ENCODE results near the gene HCK. TPM values are rescaled to one million over a fixed set of nuclear protein-coding genes. Genes with fewer than 3 reads are reported as not detected.
A peak's percentile ranks its signal among the peaks of the same experiment; 100 is the strongest.
"Not testable (repeated sequence)": the region's sequence is repeated elsewhere in the genome, so short reads cannot be mapped to it uniquely, and the experiment has no call there.

HCK gene
- total RNA-seq, 4 donors from 2014 or later, result 1.4 to 4.7 (median 4.2) TPM

DNA sequence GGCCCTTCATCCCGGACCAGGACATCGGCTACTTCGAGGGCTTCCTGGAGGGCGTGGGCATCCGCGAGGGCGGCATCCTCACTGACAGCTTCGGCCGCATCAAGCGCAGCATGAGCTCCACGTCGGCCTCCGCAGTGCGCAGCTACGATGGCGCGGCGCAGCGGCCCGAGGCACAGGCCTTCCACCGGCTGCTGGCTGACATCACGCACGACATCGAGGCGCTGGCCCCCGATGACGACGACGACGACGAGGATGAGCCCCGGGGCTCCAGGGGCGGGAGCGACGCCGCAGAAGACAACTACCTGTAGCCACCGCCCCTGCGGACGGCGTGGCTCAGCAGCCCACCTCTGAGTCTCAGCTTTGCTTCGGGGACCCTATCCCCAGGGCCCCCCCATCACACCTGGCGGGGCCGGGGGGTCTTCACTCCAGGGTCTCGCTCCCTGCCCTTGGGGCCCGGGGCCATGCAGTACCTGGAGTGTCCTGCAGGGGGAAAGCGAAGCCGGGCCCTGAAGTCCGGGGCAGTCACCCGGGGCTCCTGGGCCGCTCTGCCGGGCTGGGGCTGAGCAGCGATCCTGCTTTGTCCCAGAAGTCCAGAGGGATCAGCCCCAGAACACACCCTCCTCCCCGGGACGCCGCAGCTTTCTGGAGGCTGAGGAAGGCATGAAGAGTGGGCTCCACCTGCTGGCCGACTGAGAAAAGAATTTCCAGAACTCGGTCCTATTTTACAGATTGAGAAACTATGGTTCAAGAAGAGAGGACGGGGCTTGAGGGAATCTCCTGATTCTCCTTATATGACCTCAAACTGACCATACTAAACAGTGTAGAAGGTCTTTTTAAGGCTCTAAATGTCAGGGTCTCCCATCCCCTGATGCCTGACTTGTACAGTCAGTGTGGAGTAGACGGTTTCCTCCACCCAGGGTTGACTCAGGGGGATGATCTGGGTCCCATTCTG, 20.8 kb upstream of the HCK start:
- Histone ChIP-seq H3K36me3 (no peaks in the 10 kb centered on the region), H3K9me3 (no peaks in the 10 kb centered on the region), H3K27ac (no peak overlapping the region), H3K4me1 (peaks cover 0 to 3% of the 10 kb centered on the region in 2 donors), H3K4me3 (peak overlapping the region; percentile 25 to 43 (median 35)), H3K27me3 (peaks cover 8 to 12% (median 12%) of the 10 kb centered on the region in 3 donors)
- DNase-seq (peak; percentile 40 to 56), ATAC-seq (peak; percentile 71 to 80)
- intact Hi-C loops (cut with DNase I; ENCODE audit: low total_unique reads) (loop anchor here (1.0 to 5.0 kb wide), 4 partner anchors 61 to 207 kb away; partner anchors contain the start of gene PDRG1), in situ Hi-C loops (cut with MboI; ENCODE audit: low sequenced_read_pairs in 4 of 4) (loop anchor here in 2 of 4 donors (10.0 kb wide), 2 partner anchors 176 to 206 kb away; no protein-coding TSS in a partner anchor)
- TF ChIP-seq, protein P1, sequence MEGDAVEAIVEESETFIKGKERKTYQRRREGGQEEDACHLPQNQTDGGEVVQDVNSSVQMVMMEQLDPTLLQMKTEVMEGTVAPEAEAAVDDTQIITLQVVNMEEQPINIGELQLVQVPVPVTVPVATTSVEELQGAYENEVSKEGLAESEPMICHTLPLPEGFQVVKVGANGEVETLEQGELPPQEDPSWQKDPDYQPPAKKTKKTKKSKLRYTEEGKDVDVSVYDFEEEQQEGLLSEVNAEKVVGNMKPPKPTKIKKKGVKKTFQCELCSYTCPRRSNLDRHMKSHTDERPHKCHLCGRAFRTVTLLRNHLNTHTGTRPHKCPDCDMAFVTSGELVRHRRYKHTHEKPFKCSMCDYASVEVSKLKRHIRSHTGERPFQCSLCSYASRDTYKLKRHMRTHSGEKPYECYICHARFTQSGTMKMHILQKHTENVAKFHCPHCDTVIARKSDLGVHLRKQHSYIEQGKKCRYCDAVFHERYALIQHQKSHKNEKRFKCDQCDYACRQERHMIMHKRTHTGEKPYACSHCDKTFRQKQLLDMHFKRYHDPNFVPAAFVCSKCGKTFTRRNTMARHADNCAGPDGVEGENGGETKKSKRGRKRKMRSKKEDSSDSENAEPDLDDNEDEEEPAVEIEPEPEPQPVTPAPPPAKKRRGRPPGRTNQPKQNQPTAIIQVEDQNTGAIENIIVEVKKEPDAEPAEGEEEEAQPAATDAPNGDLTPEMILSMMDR (IDR thresholded peaks at IDR 0.05 in 4 of 5, conservative IDR thresholded peaks at IDR 0.05 in 1 of 5), result peak; percentile 79 to 89 (median 88)
- TF ChIP-seq POLR2A (IDR thresholded peaks at IDR 0.05), result no peak

DNA sequence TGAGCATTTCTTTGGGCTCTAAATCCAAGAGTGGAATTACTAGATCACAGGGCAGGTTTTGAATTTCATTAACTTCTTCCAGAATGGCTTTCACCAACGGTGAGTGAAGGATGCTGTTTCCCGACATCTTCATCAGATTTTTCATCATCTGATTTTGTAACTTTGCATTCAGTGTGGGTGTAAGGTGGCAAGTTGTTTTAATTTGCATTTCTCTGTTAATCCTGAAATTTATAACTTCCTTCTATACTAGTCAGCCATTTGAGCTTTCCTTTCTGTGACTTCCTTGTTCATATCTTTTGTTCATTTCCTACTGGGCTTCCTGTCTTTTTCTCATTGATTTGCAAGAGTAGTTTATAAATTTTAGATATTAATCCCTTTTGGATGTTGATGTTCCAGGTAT, 18.7 kb upstream of the HCK start:
- no peaks in the 10 kb centered on the region for H3K36me3 ChIP-seq
- H3K9me3 ChIP-seq, result no peaks in the 10 kb centered on the region
- H3K27me3 ChIP-seq, result peaks cover 12 to 18% (median 16%) of the 10 kb centered on the region in 3 donors
- no peak for ATAC-seq
- no peak overlapping the region for H3K27ac ChIP-seq
- intact Hi-C loops (cut with DNase I; ENCODE audit: low total_unique reads), result loop anchor here (5.0 kb wide), 2 partner anchors 59 to 181 kb away; no protein-coding TSS in a partner anchor
- H3K4me3 ChIP-seq, result no peak overlapping the region
- no peak for DNase-seq
- H3K4me1 ChIP-seq, result peaks cover 0 to 3% of the 10 kb centered on the region in 2 donors
- in situ Hi-C loops (cut with MboI; ENCODE audit: low sequenced_read_pairs in 4 of 4), result loop anchor here in 2 of 4 donors (10.0 kb wide), 2 partner anchors 179 to 209 kb away; no protein-coding TSS in a partner anchor
- TF ChIP-seq POLR2A (IDR thresholded peaks at IDR 0.05), result no peak
- TF ChIP-seq, protein P1 (IDR thresholded peaks at IDR 0.05 in 4 of 5, conservative IDR thresholded peaks at IDR 0.05 in 1 of 5), result no peak

DNA sequence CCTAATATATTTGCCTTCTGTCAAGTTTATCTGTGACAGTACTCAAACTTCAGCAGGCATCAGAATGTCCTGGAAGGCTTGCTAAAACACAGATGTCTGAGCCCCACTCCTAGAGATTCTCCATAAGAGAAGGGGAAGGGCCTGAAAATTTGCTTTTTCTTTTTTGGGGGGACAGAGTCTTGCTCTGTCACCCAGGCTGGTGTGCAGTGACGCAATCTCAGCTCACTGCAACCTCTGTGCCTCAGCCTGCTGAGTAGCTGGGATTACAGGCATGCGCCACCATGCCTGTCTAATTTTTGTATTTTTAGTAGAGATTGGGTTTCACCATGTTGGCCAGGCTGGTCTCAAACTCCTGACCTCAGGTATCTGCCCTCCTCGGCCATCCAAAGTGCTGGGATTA, 18.3 kb upstream of the HCK start:
- not testable (repeated sequence) for DNase-seq, H3K4me1 ChIP-seq, H3K36me3 ChIP-seq, H3K27ac ChIP-seq, H3K9me3 ChIP-seq, H3K4me3 ChIP-seq, ATAC-seq
- intact Hi-C loops (cut with DNase I; ENCODE audit: low total_unique reads), result loop anchor here (5.0 kb wide), 2 partner anchors 59 to 181 kb away; no protein-coding TSS in a partner anchor
- peaks cover 12 to 18% (median 16%) of the 10 kb centered on the region in 3 donors for H3K27me3 ChIP-seq
- in situ Hi-C loops (cut with MboI; ENCODE audit: low sequenced_read_pairs in 4 of 4), result loop anchor here in 2 of 4 donors (10.0 kb wide), 2 partner anchors 179 to 209 kb away; no protein-coding TSS in a partner anchor

DNA sequence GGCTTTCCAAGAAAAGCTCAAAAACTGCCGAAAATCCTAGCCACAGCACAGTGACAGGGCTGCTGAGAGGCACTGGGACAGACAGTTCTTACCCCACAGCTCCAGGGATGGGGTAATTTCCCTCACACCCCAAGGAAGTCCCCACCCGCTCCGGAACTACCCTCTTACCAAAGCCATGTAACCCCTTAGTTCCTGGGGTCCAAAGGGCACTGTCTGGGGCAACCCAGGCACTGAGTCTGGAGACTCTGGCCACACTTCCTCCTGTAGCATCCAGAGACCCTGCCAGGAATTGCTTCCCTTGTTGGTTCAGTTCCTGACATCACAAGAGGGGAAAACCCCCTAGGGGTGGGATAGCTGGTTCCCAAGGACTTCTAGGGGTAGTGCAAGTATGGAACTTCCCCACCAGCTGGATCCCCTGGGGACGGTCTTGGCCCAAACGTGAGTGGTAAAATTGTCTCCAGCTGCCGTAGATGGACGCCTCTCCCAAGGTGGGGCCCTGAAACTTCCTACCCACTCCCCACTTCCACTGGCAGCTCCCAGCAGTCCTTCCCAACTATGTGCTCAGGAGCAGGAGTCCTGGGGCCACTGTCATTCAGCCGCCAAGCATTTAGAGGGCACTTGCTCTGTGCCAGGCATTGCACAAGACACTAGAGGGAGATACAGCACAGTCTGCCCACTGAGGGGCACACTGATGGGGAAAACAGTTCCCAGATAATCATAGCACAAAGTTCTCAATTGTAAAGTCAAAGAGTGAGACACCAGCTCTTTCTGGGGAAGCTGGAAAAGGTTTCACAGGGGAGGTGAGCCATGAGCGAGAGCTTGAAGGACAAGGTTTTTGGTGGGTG, 17.2 kb upstream of the HCK start:
- Histone ChIP-seq H3K36me3 (no peaks in the 10 kb centered on the region), H3K4me3 (no peak overlapping the region), H3K27ac (no peak overlapping the region), H3K9me3 (no peaks in the 10 kb centered on the region), H3K27me3 (peaks cover 12 to 18% (median 16%) of the 10 kb centered on the region in 3 donors), H3K4me1 (peaks cover 0 to 3% of the 10 kb centered on the region in 2 donors)
- no peak for DNase-seq
- ATAC-seq, result no peak
- in situ Hi-C loops (cut with MboI; ENCODE audit: low sequenced_read_pairs in 4 of 4) (loop anchor here in 2 of 4 donors (10.0 kb wide), 2 partner anchors 180 to 210 kb away; no protein-coding TSS in a partner anchor), intact Hi-C loops (cut with DNase I; ENCODE audit: low total_unique reads) (loop anchor here (5.0 kb wide), 2 partner anchors 57 to 183 kb away; no protein-coding TSS in a partner anchor)
- TF ChIP-seq POLR2A (IDR thresholded peaks at IDR 0.05), result no peak
- TF ChIP-seq, protein P1 (IDR thresholded peaks at IDR 0.05 in 4 of 5, conservative IDR thresholded peaks at IDR 0.05 in 1 of 5), result no peak
